Keratinocyte (primary cell): Measurements from ENCODE around the gene ASS1. TPM values are rescaled to one million over a fixed set of nuclear protein-coding genes. Genes with fewer than 3 reads are reported as not detected.
"Not testable (repeated sequence)": the region's sequence is repeated elsewhere in the genome, so short reads cannot be mapped to it uniquely, and the experiment has no call there.

ENCODE experiments used
- DNase-seq: peaks from one replicate; pipeline ENCODE4 v3.0.0-alpha.2; 2011; ENCODE audit warnings: low read depth, missing footprints, low spot score
- FAIRE-seq: peaks from 2 replicates; lab custom pipeline; 2011; peaks lifted over from hg19 to GRCh38; lab: Jason Lieb, UNC
- H2AFZ ChIP-seq: 2 replicates; pipeline ENCODE4 v1.6.0; 2012; ENCODE audit warnings: low read length, control low read depth, inconsistent platforms; ENCODE audit not compliant: control insufficient read depth
- H3K27ac ChIP-seq: 2 replicates; pipeline ENCODE4 v1.5.1; 2011; ENCODE audit warnings: low read length; ENCODE audit not compliant: control insufficient read depth, insufficient read depth
- H3K27me3 ChIP-seq: 3 replicates; pipeline ENCODE4 v1.6.0; 2011; ENCODE audit warnings: low read length; ENCODE audit not compliant: control insufficient read depth, insufficient read depth; ENCODE audit errors: extremely low read depth
- H3K36me3 ChIP-seq, 2 experiments: 2 replicates in 1 of 2; 3 replicates in 1 of 2; pipeline ENCODE4 v1.5.1; 2011; ENCODE audit warnings: low read length in 2 of 2, mild to moderate bottlenecking in 1 of 2; ENCODE audit not compliant: control insufficient read depth in 2 of 2, insufficient read depth in 2 of 2; ENCODE audit errors: extremely low read depth in 1 of 2
- H3K4me1 ChIP-seq: 3 replicates; pipeline ENCODE4 v1.5.1; 2011; ENCODE audit warnings: low read length; ENCODE audit not compliant: control insufficient read depth, insufficient read depth; ENCODE audit errors: extremely low read depth
- H3K4me2 ChIP-seq: 3 replicates; pipeline ENCODE4 v1.6.0; 2011; ENCODE audit warnings: low read depth, low read length; ENCODE audit not compliant: control insufficient read depth, insufficient read depth; ENCODE audit errors: extremely low read depth
- H3K4me3 ChIP-seq, 3 experiments: fragments of 200-600 bp in 1 of 3; sonication (generic) in 1 of 3; 2 replicates in 2 of 3; 3 replicates in 1 of 3; pipeline ENCODE4 v1.5.1; 2011 to 2016; ENCODE audit warnings: low read length in 3 of 3, mild to moderate bottlenecking in 3 of 3, control low read depth in 2 of 3, inconsistent platforms in 1 of 3, low read depth in 1 of 3, mixed read lengths in 1 of 3, mixed run types in 1 of 3, moderate library complexity in 1 of 3; ENCODE audit not compliant: control insufficient read depth in 2 of 3, insufficient read depth in 2 of 3; ENCODE audit errors: extremely low read depth in 1 of 3
- H3K79me2 ChIP-seq: 2 replicates; pipeline ENCODE4 v1.6.0; 2012; ENCODE audit warnings: low read length; ENCODE audit not compliant: control insufficient read depth, insufficient read depth
- H3K9ac ChIP-seq: 3 replicates; pipeline ENCODE4 v1.6.0; 2011; ENCODE audit warnings: low read length; ENCODE audit not compliant: control insufficient read depth, insufficient read depth; ENCODE audit errors: extremely low read depth
- H3K9me1 ChIP-seq: 3 replicates; pipeline ENCODE4 v1.6.0; 2011; ENCODE audit warnings: low read length; ENCODE audit not compliant: control insufficient read depth, insufficient read depth; ENCODE audit errors: extremely low read depth
- H3K9me3 ChIP-seq: 2 replicates; pipeline ENCODE4 v1.5.1; 2012; ENCODE audit warnings: low read depth, low read length; ENCODE audit not compliant: control insufficient read depth
- H4K20me1 ChIP-seq: 3 replicates; pipeline ENCODE4 v1.6.0; 2011; ENCODE audit warnings: low read length; ENCODE audit not compliant: control insufficient read depth, insufficient read depth; ENCODE audit errors: extremely low read depth
- EZH2 ChIP-seq: IDR thresholded peaks from one replicate; pipeline ENCODE4 v1.6.1; 2012; ENCODE audit warnings: inconsistent platforms, mild to moderate bottlenecking, low read length, moderate library complexity
- dilution Hi-C: fragments of 300-500 bp; cut with MboI; formaldehyde crosslinking; loops from one replicate; pipeline ENCODE4 v1.7.0; 2020; ENCODE audit warnings: low sequenced_read_pairs; ENCODE audit not compliant: extremely low pct_ligation_motif_present
- polyA plus RNA-seq, 5 experiments: library from polyadenylated mRNA; depleted of rRNA in 3 of 5; stranded (reverse) in 3 of 5; stranded (forward) in 1 of 5; unstranded in 1 of 5; fragments of >200 nt; gene quantifications; 1 replicate in 1 of 5; 2 replicates in 3 of 5; 3 replicates in 1 of 5; pipeline versions ENCODE4 v1.2.1 to v1.2.3, GENCODE V29; 2011 to 2012; ENCODE audit warnings: missing spikeins in 2 of 5, low read depth in 1 of 5, low replicate concordance in 1 of 5
- TF ChIP-seq, protein P1 (sequence below), 3 experiments: IDR thresholded peaks in 1 of 3; conservative IDR thresholded peaks in 1 of 3; optimal IDR thresholded peaks in 1 of 3; 2 replicates in 2 of 3; 3 replicates in 1 of 3; pipeline versions ENCODE3 to v1.5.1; 2011; ENCODE audit warnings: low read length in 3 of 3, mild to moderate bottlenecking in 3 of 3, moderate library complexity in 2 of 3, control low read depth in 1 of 3, inconsistent platforms in 1 of 3; ENCODE audit not compliant: insufficient read depth in 2 of 3; ENCODE audit errors: extremely low read depth in 1 of 3

The ASS1 gene
- polyA plus RNA-seq, 1 donor (not counting 4 experiments of a cell fraction or from before 2014, with no cell fraction given), result 52.4 TPM

DNA sequence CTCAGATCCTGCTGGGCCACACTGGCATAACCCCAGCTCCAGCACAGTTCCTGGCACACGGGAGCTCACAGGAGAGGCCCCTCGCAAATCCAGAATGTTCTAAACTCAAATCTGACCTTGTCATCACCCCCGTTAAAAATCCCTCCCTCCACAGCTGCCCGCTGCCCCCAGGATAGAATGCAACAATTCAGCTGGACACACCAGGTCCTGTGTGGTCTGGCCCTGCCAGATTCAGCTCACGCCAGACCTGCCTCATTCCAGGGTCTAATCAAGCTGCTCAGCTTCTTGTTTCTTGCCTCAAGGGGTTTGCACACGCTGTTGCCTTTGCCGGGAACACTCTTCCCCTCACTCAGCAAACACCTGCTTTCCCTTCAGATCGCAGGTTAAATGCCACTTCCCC lies 45.0 kb upstream of the ASS1 start:
- dilution Hi-C loops, result no loop called here

DNA sequence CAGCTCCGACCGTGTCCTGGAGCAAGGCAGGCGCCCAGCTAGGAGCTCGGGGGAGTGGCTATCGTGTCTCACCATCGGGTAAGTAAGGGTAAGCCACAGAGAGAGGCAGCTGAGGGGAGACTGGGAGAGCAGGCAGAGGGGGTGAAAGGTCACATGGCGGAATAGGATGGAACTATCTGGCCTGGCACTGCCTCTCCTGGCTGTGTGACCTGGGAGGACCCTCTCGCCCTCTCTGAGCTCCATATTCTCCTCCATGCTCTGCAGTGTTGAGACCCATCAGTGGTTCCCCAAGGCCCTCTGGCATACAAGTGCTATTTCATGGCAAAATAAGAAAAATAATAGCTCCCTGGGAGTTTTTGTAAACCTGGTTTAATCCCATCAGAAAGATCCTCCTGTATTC lies 43.9 kb upstream of the ASS1 start:
- no peaks in the 10 kb centered on the region for H3K79me2 ChIP-seq
- dilution Hi-C loops, result no loop called here
- no peak overlapping the region for H2AFZ ChIP-seq
- H3K27ac ChIP-seq, result no peak overlapping the region
- no peak for DNase-seq
- no peak overlapping the region for H3K4me3 ChIP-seq
- no peak overlapping the region for H3K9ac ChIP-seq
- H3K4me2 ChIP-seq, result no peak overlapping the region
- H3K9me3 ChIP-seq, result no peaks in the 10 kb centered on the region
- H4K20me1 ChIP-seq, result no peaks in the 10 kb centered on the region
- no peak for FAIRE-seq
- H3K4me1 ChIP-seq, result no peaks in the 10 kb centered on the region
- H3K36me3 ChIP-seq, result no peaks in the 10 kb centered on the region
- TF ChIP-seq EZH2, result no peak
- TF ChIP-seq, protein P1, sequence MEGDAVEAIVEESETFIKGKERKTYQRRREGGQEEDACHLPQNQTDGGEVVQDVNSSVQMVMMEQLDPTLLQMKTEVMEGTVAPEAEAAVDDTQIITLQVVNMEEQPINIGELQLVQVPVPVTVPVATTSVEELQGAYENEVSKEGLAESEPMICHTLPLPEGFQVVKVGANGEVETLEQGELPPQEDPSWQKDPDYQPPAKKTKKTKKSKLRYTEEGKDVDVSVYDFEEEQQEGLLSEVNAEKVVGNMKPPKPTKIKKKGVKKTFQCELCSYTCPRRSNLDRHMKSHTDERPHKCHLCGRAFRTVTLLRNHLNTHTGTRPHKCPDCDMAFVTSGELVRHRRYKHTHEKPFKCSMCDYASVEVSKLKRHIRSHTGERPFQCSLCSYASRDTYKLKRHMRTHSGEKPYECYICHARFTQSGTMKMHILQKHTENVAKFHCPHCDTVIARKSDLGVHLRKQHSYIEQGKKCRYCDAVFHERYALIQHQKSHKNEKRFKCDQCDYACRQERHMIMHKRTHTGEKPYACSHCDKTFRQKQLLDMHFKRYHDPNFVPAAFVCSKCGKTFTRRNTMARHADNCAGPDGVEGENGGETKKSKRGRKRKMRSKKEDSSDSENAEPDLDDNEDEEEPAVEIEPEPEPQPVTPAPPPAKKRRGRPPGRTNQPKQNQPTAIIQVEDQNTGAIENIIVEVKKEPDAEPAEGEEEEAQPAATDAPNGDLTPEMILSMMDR (optimal IDR thresholded peaks at IDR 0.05 in 1 of 3, IDR thresholded peaks at IDR 0.05 in 1 of 3, conservative IDR thresholded peaks at IDR 0.05 in 1 of 3; ENCODE audit: extremely low read depth in 1 of 3, insufficient read depth in 2 of 3, low read length in 3 of 3), result no peak
- no peaks in the 10 kb centered on the region for H3K9me1 ChIP-seq
- peaks cover 8% of the 10 kb centered on the region for H3K27me3 ChIP-seq

More for the DNA sequence above, 45.0 kb upstream of the ASS1 start:
- Histone ChIP-seq H3K27me3 (peaks cover 8% of the 10 kb centered on the region), H3K4me1 (no peaks in the 10 kb centered on the region), H3K9me3 (no peaks in the 10 kb centered on the region), H3K27ac (no peak overlapping the region), H3K36me3 (no peaks in the 10 kb centered on the region), H3K4me2 (no peak overlapping the region), H3K4me3 (no peak overlapping the region), H3K9me1 (no peaks in the 10 kb centered on the region), H4K20me1 (no peaks in the 10 kb centered on the region), H3K79me2 (no peaks in the 10 kb centered on the region), H2AFZ (no peak overlapping the region), H3K9ac (no peak overlapping the region)
- TF ChIP-seq, protein P1 (optimal IDR thresholded peaks at IDR 0.05 in 1 of 3, IDR thresholded peaks at IDR 0.05 in 1 of 3, conservative IDR thresholded peaks at IDR 0.05 in 1 of 3; ENCODE audit: extremely low read depth in 1 of 3, insufficient read depth in 2 of 3, low read length in 3 of 3), result no peak
- TF ChIP-seq EZH2, result no peak
- no peak for DNase-seq
- FAIRE-seq, result no peak

DNA sequence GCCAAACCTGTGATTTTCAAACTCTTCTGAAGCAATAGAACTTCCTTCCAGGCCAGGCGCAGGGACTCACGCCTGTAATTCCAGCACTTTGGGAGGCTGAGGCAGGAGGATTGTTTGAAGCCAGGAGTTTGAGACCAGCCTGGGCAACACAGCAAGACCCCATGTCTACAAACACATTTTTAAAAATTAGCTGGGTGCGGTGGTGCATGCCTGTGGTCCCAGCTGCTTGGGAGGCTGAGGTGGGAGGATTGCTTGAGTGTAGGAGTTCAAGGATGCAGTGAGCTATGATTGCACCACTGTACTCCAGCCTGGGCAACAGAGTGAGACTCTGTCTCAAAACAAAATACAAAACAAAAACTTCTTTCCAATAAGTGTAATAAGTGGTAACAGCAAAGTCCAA lies 43.0 kb upstream of the ASS1 start:
- DNase-seq, H3K27me3 ChIP-seq, H3K27ac ChIP-seq, H4K20me1 ChIP-seq, H3K4me1 ChIP-seq, H3K9me1 ChIP-seq, H3K4me3 ChIP-seq, H3K79me2 ChIP-seq, H2AFZ ChIP-seq, H3K9ac ChIP-seq, FAIRE-seq, H3K36me3 ChIP-seq, H3K9me3 ChIP-seq, H3K4me2 ChIP-seq, dilution Hi-C loops: not testable (repeated sequence)
